Measurements from ENCODE around the gene GPR143. TPM values are rescaled to one million over a fixed set of nuclear protein-coding genes. Genes with fewer than 3 reads are reported as not detected.
"Not testable (repeated sequence)": the region's sequence is repeated elsewhere in the genome, so short reads cannot be mapped to it uniquely, and the experiment has no call there.

The GPR143 gene
- total RNA-seq, 1 donor from 2014 or later, result 1.8 TPM

DNA sequence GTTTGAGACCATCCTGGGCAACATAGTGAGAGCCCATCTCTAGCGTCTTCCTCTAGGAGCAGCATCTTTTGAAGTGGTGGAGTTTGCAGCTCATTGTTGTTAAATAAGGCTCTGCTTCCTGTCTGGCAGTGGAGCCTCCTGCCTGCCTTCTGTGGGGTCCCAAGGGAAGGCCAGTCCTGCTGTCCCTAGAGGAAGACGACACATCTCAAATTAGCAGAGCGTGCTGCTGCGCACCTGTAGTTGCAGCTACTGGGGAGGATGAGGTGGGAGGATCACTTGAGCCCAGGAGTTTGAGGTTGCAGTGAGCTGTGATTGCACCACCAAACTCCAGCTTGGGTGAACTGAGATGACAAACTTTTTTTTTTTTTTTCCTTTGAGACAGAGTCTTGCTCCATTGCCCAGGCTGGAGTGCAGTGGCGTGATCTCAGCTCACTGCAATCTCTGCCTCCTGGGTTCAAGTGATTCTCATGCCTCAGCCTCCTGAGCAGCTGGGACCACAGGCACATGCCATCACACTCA is 2.7 kb upstream of the GPR143 start:
- not testable (repeated sequence) for DNase-seq (ENCODE audit: low spot score)

DNA sequence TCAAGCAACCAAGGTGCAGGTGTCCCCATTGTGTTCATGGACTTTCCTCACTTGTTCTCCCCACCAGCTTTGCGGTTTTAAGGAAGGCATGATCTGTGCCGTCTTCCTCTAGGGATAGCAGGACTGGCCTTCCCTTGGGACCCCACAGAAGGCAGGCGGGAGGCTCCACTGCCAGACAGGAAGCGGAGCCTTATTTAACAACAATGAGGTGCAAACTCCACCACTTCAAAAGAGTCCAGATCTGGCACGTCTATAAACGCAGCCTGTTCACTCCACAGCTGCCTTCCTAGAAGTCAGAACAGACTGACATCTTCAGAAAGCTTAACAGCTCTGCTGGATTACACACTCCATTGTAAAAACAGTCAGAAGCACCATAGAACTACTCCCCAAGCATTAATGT is 1.7 kb upstream of the GPR143 start:
- DNase-seq (ENCODE audit: low spot score), result no peak

DNA sequence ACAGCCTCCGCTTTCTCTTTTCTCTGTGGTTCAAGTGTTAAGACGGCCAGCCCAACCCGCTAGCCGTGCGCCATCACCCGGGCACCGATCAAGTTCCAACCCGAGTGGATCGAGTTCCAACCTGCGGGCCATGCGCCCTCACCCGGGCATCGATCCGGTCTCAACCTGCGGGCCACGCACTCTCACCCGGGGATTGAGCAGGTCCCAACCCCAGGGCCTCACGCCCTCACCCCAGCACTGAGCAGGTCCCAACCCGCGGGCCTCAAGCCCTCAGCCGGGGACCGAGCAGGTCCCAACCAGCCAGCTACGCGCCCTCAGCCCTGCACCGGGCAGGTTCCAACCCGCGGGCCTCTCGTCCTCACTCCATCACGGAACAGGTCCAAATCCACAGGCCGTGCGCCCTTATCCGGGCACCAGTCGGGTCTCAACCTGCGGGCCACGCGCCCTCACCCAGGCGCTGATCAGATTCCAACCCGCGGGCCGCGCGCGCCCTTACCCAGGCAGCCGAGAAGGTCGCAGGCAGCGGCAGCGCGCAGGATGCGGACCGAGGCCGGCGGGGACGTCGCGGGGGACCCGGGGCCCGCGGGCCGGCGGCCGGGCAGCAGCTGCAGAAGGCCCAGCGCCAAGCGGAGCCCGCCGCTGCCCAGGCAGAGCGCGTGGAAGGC is 443 bp downstream of the GPR143 start:
- no peak for DNase-seq (ENCODE audit: low spot score)

DNA sequence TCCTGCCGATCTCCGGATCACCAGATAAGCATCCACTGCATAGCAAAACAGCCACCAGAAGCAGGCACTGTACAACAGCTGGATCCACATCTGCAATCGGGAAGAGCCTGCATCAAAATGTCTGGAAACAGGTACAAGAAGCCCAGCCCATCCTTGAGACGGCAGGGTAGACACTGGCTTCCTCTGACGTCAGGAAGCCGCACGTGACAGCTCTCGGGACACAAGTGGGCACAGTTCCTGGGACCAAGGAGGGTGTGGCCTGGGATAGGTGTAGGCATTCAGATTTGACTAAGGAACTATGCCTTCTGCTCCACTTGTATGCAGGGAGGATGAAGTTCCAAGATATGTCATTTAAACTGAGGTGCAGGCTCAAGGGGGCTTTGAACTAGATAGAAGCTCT is 6.3 kb downstream of the GPR143 start:
- DNase-seq (ENCODE audit: low spot score), result no peak

DNA sequence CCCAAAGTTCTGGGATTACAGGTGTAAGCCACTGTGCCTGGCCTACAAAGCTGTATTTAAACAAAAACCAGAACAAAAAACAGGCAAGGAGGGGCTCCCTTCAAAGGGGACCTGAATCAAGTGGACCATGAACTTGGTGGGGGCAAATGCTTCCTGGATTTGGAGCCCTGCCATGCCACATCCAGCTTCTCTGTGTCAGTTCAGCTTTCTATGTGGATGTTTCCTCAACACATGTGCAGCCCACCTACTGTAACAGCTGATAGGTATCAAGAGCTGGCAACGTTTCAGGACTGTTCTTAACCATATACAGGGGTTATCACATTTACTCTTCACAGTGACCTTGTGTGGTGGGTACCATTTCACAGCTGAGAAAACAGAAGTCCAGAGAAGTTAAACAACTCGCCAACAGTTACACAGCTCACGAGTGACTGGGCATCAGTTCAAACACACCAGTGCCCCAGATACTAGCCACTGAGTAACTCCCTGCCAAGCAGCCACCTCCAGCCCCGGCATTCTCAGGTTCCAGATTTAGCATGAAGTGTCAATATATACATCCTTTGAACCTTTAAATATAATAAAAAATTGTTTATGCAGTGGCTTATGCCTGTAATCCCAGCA is 7.5 kb downstream of the GPR143 start:
- DNase-seq (ENCODE audit: low spot score), result no peak

DNA sequence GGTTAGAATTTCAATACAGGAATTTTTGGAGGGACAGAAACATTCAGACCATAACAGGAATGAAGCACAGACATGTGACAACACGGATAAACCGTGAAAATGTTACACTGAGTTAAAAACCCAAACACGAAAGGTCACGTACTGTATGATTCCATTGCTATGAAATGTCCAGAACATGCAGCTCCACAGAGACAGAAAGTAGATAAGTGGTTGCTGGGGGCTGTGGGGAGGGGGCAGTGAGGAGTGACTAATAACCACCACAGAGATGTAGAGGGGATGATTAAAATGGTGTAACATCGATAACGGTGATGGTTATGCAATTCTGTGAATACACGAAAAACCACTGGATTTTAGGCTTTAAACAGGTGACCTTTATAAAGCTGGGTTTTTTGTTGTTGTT is 8.3 kb downstream of the GPR143 start:
- no peak for DNase-seq (ENCODE audit: low spot score)

DNA sequence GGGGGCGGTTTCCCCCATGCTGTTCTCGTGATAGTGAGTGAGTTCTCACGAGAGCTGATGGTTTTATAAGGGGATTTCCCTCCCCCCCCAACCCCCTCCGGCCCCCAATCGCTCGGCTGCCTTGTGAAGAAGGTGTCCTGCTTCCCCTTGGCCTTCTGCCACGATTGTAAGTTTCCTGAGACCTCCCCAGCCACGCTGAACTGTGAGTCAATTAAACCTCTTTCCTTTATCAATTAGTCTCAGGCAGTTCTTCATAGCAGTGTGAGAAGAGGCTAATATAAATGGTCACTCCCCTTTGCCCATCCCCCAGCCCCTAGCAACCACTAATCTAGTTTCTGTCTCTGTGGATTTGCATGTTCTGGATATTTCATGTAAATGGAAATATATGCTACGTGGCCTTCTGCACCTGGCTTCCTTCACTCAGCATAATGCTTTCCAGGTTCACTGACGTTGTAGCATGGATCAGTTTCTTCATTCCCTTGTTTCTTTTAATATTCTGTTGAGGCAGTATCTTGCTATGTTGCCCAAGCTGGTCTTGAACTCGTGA is 16.4 kb downstream of the GPR143 start:
- no peak for DNase-seq (ENCODE audit: low spot score)

DNA sequence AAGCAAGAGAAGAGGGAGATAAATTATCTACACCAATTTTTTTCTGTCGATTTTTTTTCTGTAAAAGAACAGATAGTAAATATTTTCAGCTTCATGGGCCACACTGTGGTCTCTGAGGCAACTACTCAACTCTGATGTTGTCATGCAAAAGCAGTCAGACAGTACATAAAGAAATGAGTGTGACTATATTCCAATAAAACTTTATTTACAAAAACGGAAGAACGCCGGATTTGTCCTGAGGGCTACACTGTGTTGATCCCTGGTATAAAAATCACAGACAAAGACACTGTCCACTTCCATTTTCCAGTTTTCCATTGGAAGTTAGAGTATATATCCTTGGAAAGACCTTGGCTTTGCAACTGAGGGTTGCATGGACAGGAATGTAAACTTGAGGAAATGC is 18.0 kb downstream of the GPR143 start:
- DNase-seq (ENCODE audit: low spot score), result no peak

DNA sequence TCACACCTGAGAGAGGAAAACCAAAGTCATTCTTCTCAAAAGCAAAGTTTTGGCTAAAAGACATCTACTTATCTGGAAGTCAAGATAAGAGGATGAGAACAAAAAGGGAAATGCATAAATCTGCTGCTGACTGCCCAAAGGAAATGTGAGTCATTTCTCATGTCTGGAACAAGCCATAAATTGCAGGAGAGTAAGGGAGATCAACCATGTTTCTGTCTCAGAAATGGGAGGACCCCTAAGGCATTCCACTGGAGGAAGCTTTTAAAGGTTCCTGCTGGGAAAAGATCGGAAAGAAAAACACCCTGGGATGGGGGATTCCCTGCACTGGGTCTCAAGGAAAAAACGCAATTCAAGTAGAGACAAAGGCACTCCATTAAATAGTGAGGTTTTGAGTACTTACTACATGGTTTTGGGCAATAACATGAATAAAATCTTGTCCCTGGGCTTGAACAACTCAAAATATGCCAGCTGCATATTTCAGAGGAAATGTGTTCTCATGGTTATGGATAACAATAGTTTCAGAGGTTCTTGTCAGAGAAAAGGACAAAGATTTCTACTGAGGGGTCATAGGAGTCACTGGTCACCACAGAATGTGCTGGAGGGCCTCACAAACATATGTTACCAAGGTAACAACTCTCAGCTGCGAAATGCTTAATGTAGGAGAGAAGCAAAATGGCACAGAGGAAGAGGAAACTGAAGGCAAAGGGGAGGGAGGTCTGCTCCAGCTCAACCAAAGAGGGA is 19.3 kb downstream of the GPR143 start:
- no peak for DNase-seq (ENCODE audit: low spot score)

DNA sequence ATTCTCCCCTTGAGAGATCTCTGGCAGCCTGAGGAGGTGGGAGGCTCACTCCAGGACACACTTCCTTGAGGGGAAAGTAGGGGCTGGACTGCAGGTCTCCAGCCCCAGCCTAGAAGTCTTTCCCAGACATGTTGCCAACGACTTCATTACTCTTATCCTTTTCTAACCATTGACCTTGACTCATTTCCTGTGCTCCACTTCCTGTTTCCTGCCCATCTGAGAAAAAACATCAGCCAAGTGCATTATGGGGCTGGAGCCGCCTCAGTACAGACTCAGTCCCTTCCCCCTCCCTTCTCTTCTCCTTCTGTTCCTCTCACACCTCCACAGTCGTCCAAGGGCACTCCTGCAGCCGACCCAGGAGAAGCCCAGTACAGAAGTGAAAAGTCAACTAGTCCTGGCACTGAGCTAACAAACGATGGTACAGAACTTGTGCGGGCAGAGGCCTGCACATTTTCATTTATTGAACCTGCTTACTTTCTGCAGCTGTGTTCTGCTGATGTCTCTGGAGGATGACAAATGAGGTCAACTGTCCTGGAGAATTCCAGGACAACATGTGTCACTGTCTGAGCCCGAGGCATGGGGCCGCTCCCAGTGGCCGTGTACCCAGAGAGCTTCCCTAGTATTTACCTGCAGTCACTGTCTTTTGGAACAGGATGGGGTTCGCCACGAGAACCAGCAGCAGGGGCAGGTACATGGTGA is 20.1 kb downstream of the GPR143 start:
- DNase-seq (ENCODE audit: low spot score), result no peak

DNA sequence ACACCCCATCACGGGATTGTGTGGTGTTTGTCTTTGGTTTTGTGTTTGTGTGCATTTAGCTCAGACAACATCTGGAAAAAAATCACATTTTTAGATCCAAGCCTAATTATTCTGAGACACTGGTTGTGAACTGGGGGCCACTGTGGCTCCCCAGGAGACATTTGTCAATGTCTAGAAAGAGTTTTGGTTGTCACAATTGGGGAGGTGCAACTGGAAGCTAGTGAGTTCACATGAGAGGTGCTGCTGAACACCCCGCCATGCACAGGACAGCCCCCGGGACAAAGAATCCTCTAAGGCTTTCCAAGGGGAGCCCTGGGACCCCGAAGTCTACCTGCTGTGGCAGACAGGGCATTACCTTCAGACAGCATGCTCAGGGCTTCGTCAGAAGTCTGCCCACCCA is 26.5 kb downstream of the GPR143 start:
- no peak for DNase-seq (ENCODE audit: low spot score)

DNA sequence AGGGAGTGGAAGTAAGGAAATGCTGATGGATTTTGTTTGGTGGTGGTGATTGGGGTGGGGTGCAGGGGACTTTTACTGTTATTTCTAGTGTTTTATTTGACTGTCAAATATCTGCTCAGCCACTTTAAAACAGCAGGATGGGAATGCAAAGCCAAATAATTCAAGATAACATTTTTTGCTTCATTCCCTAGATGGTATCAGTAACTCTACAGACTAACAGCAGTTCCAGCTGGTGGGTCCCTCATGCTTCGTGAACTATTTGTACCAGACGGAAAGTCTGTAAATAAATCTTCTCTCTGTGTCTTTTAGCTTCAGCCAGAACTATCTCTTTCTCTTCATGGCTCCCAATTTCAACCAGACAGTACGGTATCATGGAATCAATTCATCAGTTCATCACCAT is 27.5 kb downstream of the GPR143 start:
- no peak for DNase-seq (ENCODE audit: low spot score)

DNA sequence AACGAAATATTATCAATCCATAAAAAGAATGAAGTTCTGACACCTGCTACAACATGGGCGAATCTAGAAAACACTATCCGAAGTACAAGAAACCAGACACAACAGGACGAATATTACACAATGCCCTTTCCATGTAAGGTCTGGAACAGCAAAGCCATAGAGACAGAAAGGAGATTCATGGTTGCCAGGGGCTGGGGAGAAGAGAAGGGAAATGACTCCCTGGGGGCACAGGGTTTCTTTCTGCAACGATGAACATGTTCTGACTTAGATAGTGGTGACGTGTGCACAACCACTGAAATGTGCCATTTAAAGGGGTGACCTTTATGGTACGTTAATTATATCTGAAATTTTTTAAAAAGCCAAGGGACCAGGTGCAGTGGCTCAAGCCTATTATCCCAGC is 28.3 kb downstream of the GPR143 start:
- DNase-seq (ENCODE audit: low spot score), result no peak

DNA sequence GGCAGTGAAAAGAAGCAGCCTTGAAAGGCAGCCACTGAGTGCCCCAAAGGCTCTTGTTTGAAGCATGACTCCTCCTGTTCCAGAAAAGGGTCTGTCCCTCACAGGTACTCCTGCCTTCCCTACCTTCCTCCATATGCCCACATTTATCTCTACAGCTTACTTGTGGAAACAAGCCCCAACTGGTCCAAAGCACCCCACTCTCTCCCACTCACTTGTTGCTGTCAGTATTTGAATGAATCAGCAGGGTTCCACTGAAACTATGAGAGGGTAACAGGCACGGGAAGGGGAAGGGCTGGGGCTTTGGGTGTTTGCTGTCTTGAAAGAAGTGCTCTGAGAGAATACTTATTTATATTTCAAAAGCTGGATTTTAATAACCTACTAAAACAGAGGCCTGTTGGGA is 34.9 kb downstream of the GPR143 start:
- DNase-seq (ENCODE audit: low spot score), result no peak

DNA sequence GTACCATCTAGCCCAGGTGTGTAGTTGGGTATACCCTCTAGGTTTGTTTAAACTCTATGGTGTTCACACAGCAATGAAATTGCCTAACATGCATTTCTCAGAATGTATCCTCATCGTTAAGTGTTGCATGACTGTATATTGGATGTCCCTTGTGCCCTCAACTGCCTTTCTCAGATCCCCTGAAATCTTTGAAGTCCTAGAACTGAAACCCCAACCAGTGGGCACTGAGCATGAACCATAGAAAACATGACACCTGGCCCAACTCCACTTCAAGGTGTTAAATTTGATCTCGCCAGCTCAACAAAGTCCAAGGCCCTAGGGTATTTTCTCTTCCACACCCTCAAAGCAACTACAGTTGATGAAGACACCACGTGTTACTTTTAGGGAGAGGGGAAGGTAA is 35.6 kb downstream of the GPR143 start:
- DNase-seq (ENCODE audit: low spot score), result no peak

DNA sequence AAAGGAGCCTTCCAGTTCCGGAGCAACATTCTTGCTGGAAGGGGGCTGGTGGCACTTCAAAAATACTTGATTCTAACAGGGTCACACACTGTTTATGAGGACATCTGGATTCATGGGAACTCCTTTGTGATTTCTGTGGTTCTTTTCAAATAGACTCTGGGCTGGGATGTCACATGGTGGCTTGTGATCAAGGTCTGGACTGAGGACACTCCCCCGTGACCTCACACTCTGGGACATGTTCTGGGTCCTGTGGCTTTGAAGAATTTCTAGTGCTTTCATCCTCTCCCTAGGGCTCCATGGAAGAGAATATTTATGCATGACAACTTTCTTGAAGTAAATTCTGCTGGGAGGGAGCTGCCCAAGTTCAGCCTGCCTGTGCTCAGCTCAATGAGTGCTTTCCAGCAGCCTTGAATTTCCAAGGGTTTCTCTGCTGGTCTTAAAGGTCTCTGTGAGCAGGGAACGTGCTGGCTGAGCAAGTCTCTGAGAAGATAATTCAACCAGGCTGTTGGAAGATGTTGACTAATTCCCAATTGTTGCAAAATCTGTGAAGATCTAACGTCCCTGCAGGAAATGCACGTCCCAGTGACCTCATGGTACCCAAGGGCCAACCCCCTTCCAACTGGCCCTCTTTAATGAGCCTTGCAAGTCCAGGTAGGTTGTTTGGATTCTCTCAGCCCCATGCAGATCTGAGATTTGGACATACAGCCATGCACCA is 36.3 kb downstream of the GPR143 start:
- no peak for DNase-seq (ENCODE audit: low spot score)

DNA sequence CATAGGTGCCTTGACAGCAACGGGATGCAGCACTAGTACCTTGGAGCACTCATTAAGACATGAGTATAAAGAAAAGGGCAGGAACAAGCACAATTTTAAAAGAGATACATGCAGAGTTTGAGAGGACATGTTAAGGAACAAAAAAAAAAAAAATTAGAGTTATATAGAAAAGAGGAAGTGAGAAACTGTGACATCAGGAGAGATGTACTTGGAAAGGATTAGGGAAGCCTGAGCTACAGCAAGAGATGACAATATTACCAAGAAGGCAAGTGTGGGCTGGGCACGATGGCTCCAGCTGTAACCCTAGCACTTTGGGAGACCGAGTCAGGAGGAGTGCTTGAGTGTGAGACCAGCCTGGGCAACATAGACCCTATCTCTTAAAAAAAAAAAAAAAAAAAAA is 37.4 kb downstream of the GPR143 start:
- no peak for DNase-seq (ENCODE audit: low spot score)

DNA sequence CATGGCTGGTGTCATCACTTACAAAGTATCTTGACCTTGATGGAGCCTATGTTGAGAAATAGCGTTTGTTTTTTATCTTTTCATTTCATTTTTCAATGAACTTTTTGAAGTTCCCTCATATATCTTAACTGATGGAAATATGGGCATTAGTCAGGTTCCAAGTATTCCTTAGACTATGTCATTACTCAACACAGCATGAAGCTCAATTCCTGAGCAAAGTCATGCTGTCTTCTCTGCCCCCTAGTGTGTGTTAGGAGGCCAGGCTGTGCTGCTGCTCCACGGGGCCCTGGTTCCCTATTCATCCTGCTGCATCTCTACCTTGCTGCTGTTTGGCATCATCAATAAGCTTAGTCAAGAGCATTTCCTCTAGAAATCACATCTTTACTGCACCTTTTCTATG is 40.9 kb downstream of the GPR143 start:
- DNase-seq (ENCODE audit: low spot score), result no peak

DNA sequence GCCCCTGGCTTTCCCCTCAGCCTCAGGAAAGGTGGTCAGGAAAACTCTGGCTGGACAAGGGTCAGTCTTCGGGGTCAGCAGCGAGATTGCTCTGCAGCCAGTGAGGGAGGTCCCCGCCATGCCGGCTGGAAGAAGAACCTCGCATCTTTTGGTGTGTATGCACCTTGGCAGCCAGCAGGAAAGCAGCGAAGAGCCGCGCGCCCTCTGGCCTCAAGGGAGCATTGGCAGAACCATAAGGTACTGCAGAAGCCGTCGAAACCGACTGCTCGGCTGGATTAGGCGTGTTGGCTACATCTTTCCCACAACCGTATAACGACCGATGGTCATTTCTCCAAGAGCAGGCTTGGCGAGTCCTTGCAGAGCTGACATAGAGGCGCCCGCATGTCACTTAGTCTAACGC is 48.3 kb downstream of the GPR143 start:
- no peak for DNase-seq (ENCODE audit: low spot score)

DNA sequence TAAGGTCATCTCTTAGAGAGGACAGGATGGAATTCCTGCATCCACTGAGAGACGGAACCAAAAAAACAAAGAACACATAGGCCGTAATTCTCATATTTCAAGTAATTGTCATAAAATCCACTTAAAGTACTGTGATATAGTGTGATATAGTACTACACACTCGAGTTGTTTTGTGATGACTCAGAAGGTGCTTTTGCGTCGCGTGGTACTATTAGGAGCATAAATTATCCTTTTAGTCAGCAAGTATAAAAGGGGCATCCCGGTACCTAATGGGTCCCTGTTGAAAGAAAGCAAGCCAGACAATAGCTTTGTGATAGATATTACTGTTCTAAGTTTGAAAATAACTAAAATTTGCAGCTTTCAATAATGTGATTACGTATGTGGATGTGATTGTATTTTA is 55.3 kb downstream of the GPR143 start:
- no peak for DNase-seq (ENCODE audit: low spot score)

DNA sequence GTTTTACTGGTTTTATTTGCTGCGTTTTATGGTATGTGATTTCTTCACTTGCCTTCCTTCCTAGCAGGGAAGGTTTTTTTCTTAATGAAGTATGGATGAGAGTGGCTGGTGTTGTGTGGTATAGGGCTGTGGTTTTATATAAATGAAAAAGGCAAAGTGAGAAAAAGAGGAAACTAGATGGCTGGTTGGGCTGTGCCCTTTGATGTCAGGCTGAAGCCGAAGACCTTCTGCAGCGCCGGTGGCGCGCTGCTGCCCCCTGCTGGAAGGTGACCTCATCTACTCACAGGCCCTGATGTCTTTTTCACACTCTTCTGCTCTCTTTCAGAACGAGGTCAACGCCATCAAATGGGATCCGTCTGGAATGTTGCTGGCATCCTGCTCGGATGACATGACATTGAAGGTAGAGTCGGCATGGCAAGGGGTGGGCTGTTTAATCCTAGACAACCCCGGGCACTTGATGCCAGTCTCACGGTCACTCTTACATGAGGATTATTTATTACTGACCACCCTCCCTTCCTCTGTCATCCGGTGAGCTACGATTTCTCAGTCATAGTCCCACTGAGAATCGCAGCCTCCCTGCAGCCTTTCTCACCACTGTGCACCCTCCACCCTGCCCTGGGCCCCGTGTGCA is 56.6 kb downstream of the GPR143 start:
- peak; percentile 80 for DNase-seq (ENCODE audit: low spot score)

Data from mucosa of gallbladder (tissue), 1 donor.